ENCODE results near the gene CELF4. TPM values are rescaled to one million over a fixed set of nuclear protein-coding genes. Genes with fewer than 3 reads are reported as not detected.

The CELF4 gene
- total RNA-seq, 4 donors from 2014 or later: 0.32 to 0.81 (median 0.77) TPM

- 26 to 48% methylated on average over 3 to 5 of the region's 8 CpGs for WGBS, 2 donors (ENCODE audit: low coverage in 1 of 2)
- Histone ChIP-seq H3K4me3 (no peak overlapping the region), H3K9me3 (no peaks in the 10 kb centered on the region), H3K4me1 (no peaks in the 10 kb centered on the region), H3K36me3 (no peaks in the 10 kb centered on the region), H3K27me3 (peaks cover 34% of the 10 kb centered on the region), H3K27ac (no peak overlapping the region)
- no peak for ATAC-seq
- no peak for TF ChIP-seq POLR2A (IDR thresholded peaks at IDR 0.05)
- no peak for TF ChIP-seq POLR2AphosphoS5 (IDR thresholded peaks at IDR 0.05)
- no peak for TF ChIP-seq CTCF (IDR thresholded peaks at IDR 0.05)
Measured at GRCh38 chr18:37383036-37383785, 182.4 kb downstream of the CELF4 start.

- Histone ChIP-seq H3K36me3 (no peaks in the 10 kb centered on the region), H3K4me3 (no peak overlapping the region), H3K4me1 (no peaks in the 10 kb centered on the region), H3K27me3 (peaks cover 43% of the 10 kb centered on the region), H3K27ac (no peak overlapping the region), H3K9me3 (no peaks in the 10 kb centered on the region)
- TF ChIP-seq POLR2AphosphoS5 (IDR thresholded peaks at IDR 0.05): no peak
- no peak for TF ChIP-seq EP300 (IDR thresholded peaks at IDR 0.05)
- no peak for TF ChIP-seq CTCF (IDR thresholded peaks at IDR 0.05)
- no peak for TF ChIP-seq POLR2A (IDR thresholded peaks at IDR 0.05)
- 80 to 94% methylated on average over 2 of the region's 2 CpGs for WGBS, 2 donors (ENCODE audit: low coverage in 1 of 2)
- ATAC-seq: no peak
Measured at GRCh38 chr18:37381554-37381953, 184.0 kb downstream of the CELF4 start.

- TF ChIP-seq POLR2AphosphoS5 (IDR thresholded peaks at IDR 0.05): no peak
- no peak for TF ChIP-seq POLR2A (IDR thresholded peaks at IDR 0.05)
- TF ChIP-seq EP300 (IDR thresholded peaks at IDR 0.05): no peak
- TF ChIP-seq CTCF (IDR thresholded peaks at IDR 0.05): no peak
- no peaks in the 10 kb centered on the region for H3K4me1 ChIP-seq
- H3K27ac ChIP-seq: no peak overlapping the region
- H3K27me3 ChIP-seq: peaks cover 43% of the 10 kb centered on the region
- no peak for ATAC-seq
- H3K9me3 ChIP-seq: no peaks in the 10 kb centered on the region
- no peaks in the 10 kb centered on the region for H3K36me3 ChIP-seq
- H3K4me3 ChIP-seq: no peak overlapping the region
Measured at GRCh38 chr18:37380546-37381110, 185.0 kb downstream of the CELF4 start.

- WGBS, 2 donors (ENCODE audit: low coverage in 1 of 2): 56 to 76% methylated on average over 6 to 8 of the region's 11 CpGs
- no peaks in the 10 kb centered on the region for H3K4me1 ChIP-seq
- H3K4me3 ChIP-seq: no peak overlapping the region
- TF ChIP-seq EP300 (IDR thresholded peaks at IDR 0.05) (no peak), CTCF (IDR thresholded peaks at IDR 0.05) (no peak), POLR2AphosphoS5 (IDR thresholded peaks at IDR 0.05) (no peak), POLR2A (IDR thresholded peaks at IDR 0.05) (no peak)
- ATAC-seq: no peak
- H3K36me3 ChIP-seq: no peaks in the 10 kb centered on the region
- no peaks in the 10 kb centered on the region for H3K9me3 ChIP-seq
- H3K27ac ChIP-seq: no peak overlapping the region
- H3K27me3 ChIP-seq: peaks cover 35% of the 10 kb centered on the region
Measured at GRCh38 chr18:37378336-37379010, 187.1 kb downstream of the CELF4 start.
